ENCODE results near the gene CACNB2.

The CACNB2 gene

GRCh38 chr10:18223898-18224297, 83.7 kb downstream of the CACNB2 start:
- Histone ChIP-seq H3K27ac (no peak overlapping the region), H3K4me1 (peaks cover 0 to 4% (median 0%) of the 10 kb centered on the region in 4 donors)
- no peak for DNase-seq

GRCh38 chr10:18224626-18225445, 84.6 kb downstream of the CACNB2 start:
- Histone ChIP-seq H3K4me3 (no peak overlapping the region), H3K9me3 (no peaks in the 10 kb centered on the region), H3K36me3 (no peaks in the 10 kb centered on the region), H3K4me1 (peaks cover 0 to 13% (median 3%) of the 10 kb centered on the region in 4 donors), H3K27ac (no peak overlapping the region), H3K27me3 (no peaks in the 10 kb centered on the region)
- TF ChIP-seq CTCF (IDR thresholded peaks at IDR 0.05) = no peak
- intact Hi-C loops (cut with DNase I; ENCODE audit: low total_unique reads) = loop anchor here (2.0 kb wide), 1 partner anchor 382 kb away; no protein-coding TSS in a partner anchor
- no peak for DNase-seq

More at GRCh38 chr10:18223898-18224297, 83.7 kb downstream of the CACNB2 start:
- TF ChIP-seq CTCF (IDR thresholded peaks at IDR 0.05) = no peak
- Histone ChIP-seq H3K9me3 (no peaks in the 10 kb centered on the region), H3K36me3 (no peaks in the 10 kb centered on the region), H3K4me3 (no peak overlapping the region), H3K27me3 (no peaks in the 10 kb centered on the region)
- intact Hi-C loops (cut with DNase I; ENCODE audit: low total_unique reads) = loop anchor here (2.0 kb wide), 1 partner anchor 381 kb away; no protein-coding TSS in a partner anchor

- Histone ChIP-seq H3K36me3 (no peaks in the 10 kb centered on the region), H3K9me3 (no peaks in the 10 kb centered on the region), H3K27me3 (no peaks in the 10 kb centered on the region), H3K27ac (no peak overlapping the region), H3K4me3 (no peak overlapping the region), H3K4me1 (peaks cover 0 to 27% (median 3%) of the 10 kb centered on the region in 4 donors)
- intact Hi-C loops (cut with DNase I; ENCODE audit: low total_unique reads) = no loop called here
- no peak for DNase-seq
- TF ChIP-seq CTCF (IDR thresholded peaks at IDR 0.05) = no peak
Measured at GRCh38 chr10:18226336-18226735, 86.1 kb downstream of the CACNB2 start.

- Histone ChIP-seq H3K36me3 (no peaks in the 10 kb centered on the region), H3K4me3 (no peak overlapping the region), H3K4me1 (peaks cover 0 to 27% (median 3%) of the 10 kb centered on the region in 4 donors), H3K27ac (no peak overlapping the region), H3K27me3 (no peaks in the 10 kb centered on the region), H3K9me3 (no peaks in the 10 kb centered on the region)
- TF ChIP-seq CTCF (IDR thresholded peaks at IDR 0.05) = no peak
- intact Hi-C loops (cut with DNase I; ENCODE audit: low total_unique reads) = no loop called here
- DNase-seq = no peak
Measured at GRCh38 chr10:18229826-18230225, 89.6 kb downstream of the CACNB2 start.

- Histone ChIP-seq H3K9me3 (no peaks in the 10 kb centered on the region), H3K36me3 (no peaks in the 10 kb centered on the region), H3K4me1 (peaks cover 0 to 27% (median 3%) of the 10 kb centered on the region in 4 donors), H3K4me3 (no peak overlapping the region), H3K27me3 (no peaks in the 10 kb centered on the region), H3K27ac (no peak overlapping the region)
- intact Hi-C loops (cut with DNase I; ENCODE audit: low total_unique reads) = no loop called here
- DNase-seq = no peak
- TF ChIP-seq CTCF (IDR thresholded peaks at IDR 0.05) = no peak
Measured at GRCh38 chr10:18230794-18231193, 90.6 kb downstream of the CACNB2 start.
